ENCODE measurements around the gene TP53TG5.

DNA sequence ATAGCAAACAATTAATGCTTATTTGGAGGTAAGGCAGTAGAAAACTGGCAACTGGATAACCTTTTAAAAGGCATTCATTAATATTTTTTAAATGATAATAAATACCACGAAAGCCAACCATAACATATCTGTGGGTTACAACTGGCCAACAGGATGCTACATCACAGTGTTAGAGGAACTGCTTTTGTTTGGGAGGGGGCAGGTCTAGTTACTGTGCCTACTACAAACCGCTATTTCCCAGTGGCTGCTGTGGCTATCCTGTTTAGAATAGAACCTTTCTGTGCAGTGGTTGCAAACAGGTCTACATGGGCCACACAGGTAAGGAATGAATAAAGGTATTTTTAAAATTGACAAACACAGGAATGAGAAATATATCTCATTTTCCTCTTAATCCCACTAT lies 38.8 kb upstream of the TP53TG5 start:
- TF ChIP-seq, protein P1, sequence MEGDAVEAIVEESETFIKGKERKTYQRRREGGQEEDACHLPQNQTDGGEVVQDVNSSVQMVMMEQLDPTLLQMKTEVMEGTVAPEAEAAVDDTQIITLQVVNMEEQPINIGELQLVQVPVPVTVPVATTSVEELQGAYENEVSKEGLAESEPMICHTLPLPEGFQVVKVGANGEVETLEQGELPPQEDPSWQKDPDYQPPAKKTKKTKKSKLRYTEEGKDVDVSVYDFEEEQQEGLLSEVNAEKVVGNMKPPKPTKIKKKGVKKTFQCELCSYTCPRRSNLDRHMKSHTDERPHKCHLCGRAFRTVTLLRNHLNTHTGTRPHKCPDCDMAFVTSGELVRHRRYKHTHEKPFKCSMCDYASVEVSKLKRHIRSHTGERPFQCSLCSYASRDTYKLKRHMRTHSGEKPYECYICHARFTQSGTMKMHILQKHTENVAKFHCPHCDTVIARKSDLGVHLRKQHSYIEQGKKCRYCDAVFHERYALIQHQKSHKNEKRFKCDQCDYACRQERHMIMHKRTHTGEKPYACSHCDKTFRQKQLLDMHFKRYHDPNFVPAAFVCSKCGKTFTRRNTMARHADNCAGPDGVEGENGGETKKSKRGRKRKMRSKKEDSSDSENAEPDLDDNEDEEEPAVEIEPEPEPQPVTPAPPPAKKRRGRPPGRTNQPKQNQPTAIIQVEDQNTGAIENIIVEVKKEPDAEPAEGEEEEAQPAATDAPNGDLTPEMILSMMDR (conservative IDR thresholded peaks at IDR 0.05; ENCODE audit: low read depth, low read length): no peak
- no peak for TF ChIP-seq EZH2 (IDR thresholded peaks at IDR 0.05; ENCODE audit: low read length, unreplicated experiment)
